ENCODE data around the gene SERINC5. TPM values are rescaled to one million over a fixed set of nuclear protein-coding genes. Genes with fewer than 3 reads are reported as not detected.
"Not testable (repeated sequence)": the region's sequence is repeated elsewhere in the genome, so short reads cannot be mapped to it uniquely, and the experiment has no call there.

The SERINC5 gene
- total RNA-seq, 2 donors from 2014 or later = 12.8 to 13.9 TPM

GRCh38 chr5:80189201-80189600, 66.6 kb downstream of the SERINC5 start:
- no peaks in the 10 kb centered on the region for H3K36me3 ChIP-seq
- ATAC-seq (ENCODE audit: insufficient number of reproducible peaks, low FRiP score, low read depth) (no peak), DNase-seq (ENCODE audit: low spot score) (no peak)
- H3K4me1 ChIP-seq (ENCODE audit: control insufficient read depth in 1 of 2, low read depth in 2 of 2) = peaks cover 11 to 32% of the 10 kb centered on the region in 2 donors
- H3K27me3 ChIP-seq (replicated peaks; ENCODE audit: insufficient read depth) = no peaks in the 10 kb centered on the region
- no peaks in the 10 kb centered on the region for H3K9me3 ChIP-seq
- TF ChIP-seq CTCF (IDR thresholded peaks at IDR 0.05) = no peak
- no peak overlapping the region for H3K27ac ChIP-seq
- peak overlapping the region; percentile 42 for H3K4me3 ChIP-seq

- no peak for TF ChIP-seq CTCF (IDR thresholded peaks at IDR 0.05)
- Histone ChIP-seq H3K27me3 (replicated peaks; ENCODE audit: insufficient read depth) (no peaks in the 10 kb centered on the region), H3K9me3 (no peaks in the 10 kb centered on the region), H3K4me1 (ENCODE audit: control insufficient read depth in 1 of 2, low read depth in 2 of 2) (peaks cover 11 to 16% of the 10 kb centered on the region in 2 donors), H3K4me3 (no peak overlapping the region), H3K27ac (no peak overlapping the region), H3K36me3 (no peaks in the 10 kb centered on the region)
- DNase-seq (ENCODE audit: low spot score) (no peak), ATAC-seq (ENCODE audit: insufficient number of reproducible peaks, low FRiP score, low read depth) (no peak)
Observed at GRCh38 chr5:80187421-80188090, 68.3 kb downstream of the SERINC5 start.

- H3K9me3 ChIP-seq; H3K27me3 ChIP-seq (replicated peaks; ENCODE audit: insufficient read depth); H3K27ac ChIP-seq; H3K4me1 ChIP-seq (ENCODE audit: control insufficient read depth in 1 of 2, low read depth in 2 of 2); DNase-seq (ENCODE audit: low spot score); H3K36me3 ChIP-seq; H3K4me3 ChIP-seq; ATAC-seq (ENCODE audit: insufficient number of reproducible peaks, low FRiP score, low read depth): not testable (repeated sequence)
Observed at GRCh38 chr5:80185535-80185934, 70.3 kb downstream of the SERINC5 start.

- Histone ChIP-seq H3K27ac (no peak overlapping the region), H3K36me3 (no peaks in the 10 kb centered on the region), H3K4me1 (ENCODE audit: control insufficient read depth in 1 of 2, low read depth in 2 of 2) (no peaks in the 10 kb centered on the region), H3K9me3 (no peaks in the 10 kb centered on the region), H3K4me3 (no peak overlapping the region), H3K27me3 (replicated peaks; ENCODE audit: insufficient read depth) (no peaks in the 10 kb centered on the region)
- no peak for TF ChIP-seq CTCF (IDR thresholded peaks at IDR 0.05)
- ATAC-seq (ENCODE audit: insufficient number of reproducible peaks, low FRiP score, low read depth) (no peak), DNase-seq (ENCODE audit: low spot score) (no peak)
Observed at GRCh38 chr5:80185095-80185494, 70.8 kb downstream of the SERINC5 start.

GRCh38 chr5:80184235-80185023, 71.4 kb downstream of the SERINC5 start:
- no peaks in the 10 kb centered on the region for H3K4me1 ChIP-seq (ENCODE audit: control insufficient read depth in 1 of 2, low read depth in 2 of 2)
- H3K4me3 ChIP-seq = no peak overlapping the region
- no peak overlapping the region for H3K27ac ChIP-seq
- H3K9me3 ChIP-seq = no peaks in the 10 kb centered on the region
- no peaks in the 10 kb centered on the region for H3K36me3 ChIP-seq
- no peaks in the 10 kb centered on the region for H3K27me3 ChIP-seq (replicated peaks; ENCODE audit: insufficient read depth)
- TF ChIP-seq CTCF (IDR thresholded peaks at IDR 0.05) = no peak
- DNase-seq (ENCODE audit: low spot score) = no peak
- no peak for ATAC-seq (ENCODE audit: insufficient number of reproducible peaks, low FRiP score, low read depth)

- not testable (repeated sequence) for H3K9me3 ChIP-seq; H3K4me1 ChIP-seq (ENCODE audit: control insufficient read depth in 1 of 2, low read depth in 2 of 2); H3K4me3 ChIP-seq; ATAC-seq (ENCODE audit: insufficient number of reproducible peaks, low FRiP score, low read depth); H3K36me3 ChIP-seq; DNase-seq (ENCODE audit: low spot score); H3K27ac ChIP-seq; H3K27me3 ChIP-seq (replicated peaks; ENCODE audit: insufficient read depth)
Observed at GRCh38 chr5:80183728-80184234, 72.1 kb downstream of the SERINC5 start.
